HG02981 (cell line): ENCODE measurements around the gene GPC5.

Experiments
- ATAC-seq: cut with Tn5 transposase; IDR thresholded peaks from one replicate; pipeline ENCODE4 v1.9.1; 2021; ENCODE audit warnings: mild to moderate bottlenecking, moderate library complexity; ENCODE audit not compliant: unreplicated experiment

Gene GPC5

GRCh38 chr13:91702411-91702810 is 304.0 kb downstream of the GPC5 start:
- no peak for ATAC-seq

GRCh38 chr13:91704398-91704797 is 306.0 kb downstream of the GPC5 start:
- no peak for ATAC-seq

- no peak for ATAC-seq
Observed at GRCh38 chr13:91708558-91708957, 310.1 kb downstream of the GPC5 start.

- ATAC-seq: no peak
Observed at GRCh38 chr13:91709180-91709579, 310.8 kb downstream of the GPC5 start.

GRCh38 chr13:91710733-91711132 is 312.3 kb downstream of the GPC5 start:
- no peak for ATAC-seq

- no peak for ATAC-seq
Observed at GRCh38 chr13:91714855-91715254, 316.4 kb downstream of the GPC5 start.

- ATAC-seq: no peak
Observed at GRCh38 chr13:91716436-91717065, 318.1 kb downstream of the GPC5 start.

GRCh38 chr13:91719033-91719432 is 320.6 kb downstream of the GPC5 start:
- ATAC-seq: no peak

GRCh38 chr13:91721413-91721812 is 323.0 kb downstream of the GPC5 start:
- no peak for ATAC-seq

- ATAC-seq: no peak
Observed at GRCh38 chr13:91722267-91722884, 324.0 kb downstream of the GPC5 start.

GRCh38 chr13:91724591-91724990 is 326.2 kb downstream of the GPC5 start:
- no peak for ATAC-seq

- no peak for ATAC-seq
Observed at GRCh38 chr13:91725646-91726045, 327.2 kb downstream of the GPC5 start.

- ATAC-seq: no peak
Observed at GRCh38 chr13:91726671-91727070, 328.2 kb downstream of the GPC5 start.

- ATAC-seq: no peak
Observed at GRCh38 chr13:91729859-91730258, 331.4 kb downstream of the GPC5 start.

- no peak for ATAC-seq
Observed at GRCh38 chr13:91739751-91740150, 341.3 kb downstream of the GPC5 start.

- ATAC-seq: no peak
Observed at GRCh38 chr13:91740756-91741155, 342.3 kb downstream of the GPC5 start.

GRCh38 chr13:91741925-91742324 is 343.5 kb downstream of the GPC5 start:
- no peak for ATAC-seq

- no peak for ATAC-seq
Observed at GRCh38 chr13:91744284-91744683, 345.9 kb downstream of the GPC5 start.

- ATAC-seq: no peak
Observed at GRCh38 chr13:91745967-91746366, 347.5 kb downstream of the GPC5 start.

- ATAC-seq: no peak
Observed at GRCh38 chr13:91747186-91747585, 348.8 kb downstream of the GPC5 start.

- ATAC-seq: no peak
Observed at GRCh38 chr13:91748416-91749089, 350.1 kb downstream of the GPC5 start.

GRCh38 chr13:91758724-91759123 is 360.3 kb downstream of the GPC5 start:
- ATAC-seq: no peak
